NCI-H2029 treated with DMSO at 0.1 percent for 48 hours (cell line): ENCODE data around the gene ZSWIM5.
"Not testable (repeated sequence)": the region's sequence is repeated elsewhere in the genome, so short reads cannot be mapped to it uniquely, and the experiment has no call there.

Experiments used
- DNase-seq: peaks from one replicate; lab custom pipeline; 2025; lab: John Stamatoyannopoulos, UW

Gene ZSWIM5

GRCh38 chr1:45205910-45206721 lies at the start of gene ZSWIM5:
ZSWIM5 (minus strand) TSS chr1:45206605; CDS start chr1:45206350, 255 bp downstream.
- peak; percentile 73 for DNase-seq

GRCh38 chr1:45254490-45254889 lies 48.1 kb upstream of the ZSWIM5 start:
- DNase-seq, result no peak

- no peak for DNase-seq
Measured at GRCh38 chr1:45250544-45250943, 44.1 kb upstream of the ZSWIM5 start.

GRCh38 chr1:45248004-45248403 lies 41.6 kb upstream of the ZSWIM5 start:
- DNase-seq, result not testable (repeated sequence)

- peak; percentile 47 for DNase-seq
Measured at GRCh38 chr1:45246760-45247159, 40.4 kb upstream of the ZSWIM5 start.

- DNase-seq, result not testable (repeated sequence)
Measured at GRCh38 chr1:45246359-45246758, 40.0 kb upstream of the ZSWIM5 start.

GRCh38 chr1:45244660-45245059 lies 38.3 kb upstream of the ZSWIM5 start:
- no peak for DNase-seq

GRCh38 chr1:45243476-45244343 lies 37.3 kb upstream of the ZSWIM5 start:
- no peak for DNase-seq

GRCh38 chr1:45238846-45239245 lies 32.4 kb upstream of the ZSWIM5 start:
- no peak for DNase-seq

- no peak for DNase-seq
Measured at GRCh38 chr1:45236136-45236535, 29.7 kb upstream of the ZSWIM5 start.

GRCh38 chr1:45230537-45230936 lies 24.1 kb upstream of the ZSWIM5 start:
- no peak for DNase-seq

GRCh38 chr1:45225598-45225997 lies 19.2 kb upstream of the ZSWIM5 start:
- no peak for DNase-seq

- DNase-seq, result not testable (repeated sequence)
Measured at GRCh38 chr1:45223710-45224109, 17.3 kb upstream of the ZSWIM5 start.

- no peak for DNase-seq
Measured at GRCh38 chr1:45221716-45222115, 15.3 kb upstream of the ZSWIM5 start.

GRCh38 chr1:45216861-45217260 lies 10.5 kb upstream of the ZSWIM5 start:
- DNase-seq, result no peak

- DNase-seq, result no peak
Measured at GRCh38 chr1:45216200-45216541, 9.8 kb upstream of the ZSWIM5 start.

GRCh38 chr1:45215485-45216199 lies 9.2 kb upstream of the ZSWIM5 start:
- no peak for DNase-seq

- DNase-seq, result no peak
Measured at GRCh38 chr1:45213892-45214291, 7.5 kb upstream of the ZSWIM5 start.

- no peak for DNase-seq
Measured at GRCh38 chr1:45211076-45211475, 4.7 kb upstream of the ZSWIM5 start.

- DNase-seq, result no peak
Measured at GRCh38 chr1:45206808-45207623, 611 bp upstream of the ZSWIM5 start.
